NT2/D1 (cell line): ENCODE measurements around the gene POLD4.
A peak's percentile ranks its signal among the peaks of the same experiment; 100 is the strongest.

ENCODE experiments used
- DNase-seq: peaks from one replicate; pipeline ENCODE4 v3.0.0-alpha.2; 2011; ENCODE audit warnings: low read depth, low spot score
- H3K27me3 ChIP-seq: 2 replicates; pipeline ENCODE4 v1.6.0; 2011; ENCODE audit warnings: mild to moderate bottlenecking; ENCODE audit not compliant: insufficient read length, insufficient read depth
- H3K36me3 ChIP-seq: 2 replicates; pipeline ENCODE4 v1.6.1; 2011; ENCODE audit warnings: mild to moderate bottlenecking, low read length, mixed read lengths; ENCODE audit not compliant: insufficient read depth, insufficient read length
- H3K4me1 ChIP-seq: 2 replicates; pipeline ENCODE4 v1.5.1; 2011; ENCODE audit not compliant: insufficient read depth, insufficient read length
- H3K4me3 ChIP-seq: 2 replicates; pipeline ENCODE4 v1.5.1; 2011; ENCODE audit warnings: low read depth; ENCODE audit not compliant: insufficient read length
- H3K9ac ChIP-seq: 2 replicates; pipeline ENCODE4 v1.6.0; 2011; ENCODE audit warnings: low read depth; ENCODE audit not compliant: insufficient read length
- H3K9me3 ChIP-seq: 2 replicates; pipeline ENCODE4 v1.5.1; 2011; ENCODE audit warnings: mild to moderate bottlenecking, low read length; ENCODE audit not compliant: insufficient read depth
- SUZ12 ChIP-seq: IDR thresholded peaks from 2 replicates; pipeline ENCODE4 v1.6.1; 2011; ENCODE audit not compliant: insufficient read length, insufficient read depth; ENCODE audit errors: extremely low read depth
- YY1 ChIP-seq: IDR thresholded peaks from 2 replicates; pipeline ENCODE4 v1.6.1; 2011; ENCODE audit not compliant: insufficient read length, insufficient read depth
- ZNF274 ChIP-seq: IDR thresholded peaks from 2 replicates; pipeline ENCODE4 v1.6.1; 2011; ENCODE audit warnings: mild to moderate bottlenecking, low read depth, low read length

POLD4 gene

GRCh38 chr11:67301313-67301921, 51.9 kb downstream of the POLD4 start:
- Histone ChIP-seq H3K9me3 (peaks cover 4% of the 10 kb centered on the region), H3K4me1 (peaks cover 26% of the 10 kb centered on the region), H3K36me3 (peaks cover 47% of the 10 kb centered on the region), H3K9ac (peak overlapping the region; percentile 79), H3K4me3 (peak overlapping the region; percentile 95), H3K27me3 (no peaks in the 10 kb centered on the region)
- TF ChIP-seq SUZ12 = no peak
- no peak for TF ChIP-seq ZNF274
- no peak for TF ChIP-seq YY1
- no peak for DNase-seq
